HEK293T (cell line): ENCODE results near the gene SH3RF2.

Source experiments
- ARNT ChIP-seq: fragments of 450-650 bp; IDR thresholded peaks from 2 replicates; pipeline ENCODE4 v1.6.1; 2017; ENCODE audit warnings: mild to moderate bottlenecking
- BHLHE40 ChIP-seq: fragments of 450-650 bp; IDR thresholded peaks from 2 replicates; pipeline ENCODE4 v1.6.1; 2016; ENCODE audit warnings: mild to moderate bottlenecking, moderate library complexity, borderline replicate concordance
- CTBP1 ChIP-seq: fragments of 450-650 bp; IDR thresholded peaks from 2 replicates; pipeline ENCODE4 v1.6.1; 2016; ENCODE audit warnings: borderline replicate concordance
- FOXA1 ChIP-seq: fragments of 450-650 bp; IDR thresholded peaks from 2 replicates; pipeline ENCODE4 v1.6.1; 2016; ENCODE audit warnings: mild to moderate bottlenecking
- FOXK2 ChIP-seq: fragments of 450-650 bp; IDR thresholded peaks from 2 replicates; pipeline ENCODE4 v1.6.1; 2016; ENCODE audit warnings: mild to moderate bottlenecking
- FOXM1 ChIP-seq: fragments of 450-650 bp; IDR thresholded peaks from 2 replicates; pipeline ENCODE4 v1.6.1; 2017; ENCODE audit warnings: mild to moderate bottlenecking, borderline replicate concordance
- NFRKB ChIP-seq: fragments of 450-650 bp; IDR thresholded peaks from 2 replicates; pipeline ENCODE4 v1.6.1; 2016; ENCODE audit warnings: mild to moderate bottlenecking, moderate library complexity
- PKNOX1 ChIP-seq: fragments of 450-650 bp; IDR thresholded peaks from 2 replicates; pipeline ENCODE4 v1.6.1; 2016
- SP1 ChIP-seq: fragments of 450-650 bp; IDR thresholded peaks from 2 replicates; pipeline ENCODE4 v1.6.1; 2017
- SUZ12 ChIP-seq: fragments of 450-650 bp; IDR thresholded peaks from 2 replicates; pipeline ENCODE4 v1.6.1; 2016; ENCODE audit warnings: mild to moderate bottlenecking

- TF ChIP-seq NFRKB = no peak
- no peak for TF ChIP-seq BHLHE40
- TF ChIP-seq SUZ12 = no peak
- TF ChIP-seq CTBP1 = no peak
- TF ChIP-seq FOXM1 = no peak
- no peak for TF ChIP-seq PKNOX1
- no peak for TF ChIP-seq FOXK2
- TF ChIP-seq SP1 = no peak
- TF ChIP-seq ARNT = no peak
- TF ChIP-seq FOXA1 = no peak
These were observed 77.4 kb downstream of the SH3RF2 start for GRCh38 chr5:146013761-146014160.
